Fibroblast of pulmonary artery (primary cell): Measurements from ENCODE around the gene HNF1B.

Source experiments
- DNase-seq: peaks from one replicate; pipeline ENCODE4 v3.0.0-alpha.2; 2010; ENCODE audit warnings: low read depth
- H3K4me3 ChIP-seq: replicated peaks from 2 replicates; pipeline ENCODE4 v1.5.1; 2011; ENCODE audit warnings: low read depth, mild to moderate bottlenecking, control low read depth, low read length, moderate library complexity
- TF ChIP-seq, protein P1 (sequence below): IDR thresholded peaks from 2 replicates; pipeline ENCODE4 v1.5.1; 2011; ENCODE audit warnings: mild to moderate bottlenecking, control low read depth, low read length, inconsistent platforms; ENCODE audit errors: missing control alignments

HNF1B gene

GRCh38 chr17:37750292-37750691 lies 5.4 kb upstream of the HNF1B start:
- DNase-seq = no peak
- H3K4me3 ChIP-seq = no peak overlapping the region
- TF ChIP-seq, protein P1, sequence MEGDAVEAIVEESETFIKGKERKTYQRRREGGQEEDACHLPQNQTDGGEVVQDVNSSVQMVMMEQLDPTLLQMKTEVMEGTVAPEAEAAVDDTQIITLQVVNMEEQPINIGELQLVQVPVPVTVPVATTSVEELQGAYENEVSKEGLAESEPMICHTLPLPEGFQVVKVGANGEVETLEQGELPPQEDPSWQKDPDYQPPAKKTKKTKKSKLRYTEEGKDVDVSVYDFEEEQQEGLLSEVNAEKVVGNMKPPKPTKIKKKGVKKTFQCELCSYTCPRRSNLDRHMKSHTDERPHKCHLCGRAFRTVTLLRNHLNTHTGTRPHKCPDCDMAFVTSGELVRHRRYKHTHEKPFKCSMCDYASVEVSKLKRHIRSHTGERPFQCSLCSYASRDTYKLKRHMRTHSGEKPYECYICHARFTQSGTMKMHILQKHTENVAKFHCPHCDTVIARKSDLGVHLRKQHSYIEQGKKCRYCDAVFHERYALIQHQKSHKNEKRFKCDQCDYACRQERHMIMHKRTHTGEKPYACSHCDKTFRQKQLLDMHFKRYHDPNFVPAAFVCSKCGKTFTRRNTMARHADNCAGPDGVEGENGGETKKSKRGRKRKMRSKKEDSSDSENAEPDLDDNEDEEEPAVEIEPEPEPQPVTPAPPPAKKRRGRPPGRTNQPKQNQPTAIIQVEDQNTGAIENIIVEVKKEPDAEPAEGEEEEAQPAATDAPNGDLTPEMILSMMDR = no peak

DNA sequence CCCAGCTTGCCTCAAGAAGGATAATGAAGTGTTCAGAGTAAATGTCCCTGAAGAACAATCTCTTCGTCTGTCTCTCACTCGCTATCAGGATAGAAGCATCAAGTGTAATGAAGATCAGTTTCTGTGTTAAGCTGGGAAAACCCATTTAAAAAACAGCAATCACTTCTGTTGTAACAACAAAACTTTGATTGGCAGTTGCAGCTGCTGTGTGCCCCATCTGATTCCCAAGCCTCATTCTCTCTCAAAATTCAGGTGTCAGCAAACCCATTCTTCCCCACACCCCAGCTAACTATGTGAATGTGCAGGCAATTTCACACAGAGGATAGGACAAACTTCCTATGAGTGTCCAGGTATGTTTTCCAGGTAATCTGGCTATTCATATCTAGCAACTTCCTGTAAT lies 2.4 kb upstream of the HNF1B start:
- TF ChIP-seq, protein P1 = no peak
- no peak for DNase-seq
- no peak overlapping the region for H3K4me3 ChIP-seq

- TF ChIP-seq, protein P1 = no peak
- no peak for DNase-seq
- H3K4me3 ChIP-seq = no peak overlapping the region
Observed at GRCh38 chr17:37746617-37747016, 1.8 kb upstream of the HNF1B start.

DNA sequence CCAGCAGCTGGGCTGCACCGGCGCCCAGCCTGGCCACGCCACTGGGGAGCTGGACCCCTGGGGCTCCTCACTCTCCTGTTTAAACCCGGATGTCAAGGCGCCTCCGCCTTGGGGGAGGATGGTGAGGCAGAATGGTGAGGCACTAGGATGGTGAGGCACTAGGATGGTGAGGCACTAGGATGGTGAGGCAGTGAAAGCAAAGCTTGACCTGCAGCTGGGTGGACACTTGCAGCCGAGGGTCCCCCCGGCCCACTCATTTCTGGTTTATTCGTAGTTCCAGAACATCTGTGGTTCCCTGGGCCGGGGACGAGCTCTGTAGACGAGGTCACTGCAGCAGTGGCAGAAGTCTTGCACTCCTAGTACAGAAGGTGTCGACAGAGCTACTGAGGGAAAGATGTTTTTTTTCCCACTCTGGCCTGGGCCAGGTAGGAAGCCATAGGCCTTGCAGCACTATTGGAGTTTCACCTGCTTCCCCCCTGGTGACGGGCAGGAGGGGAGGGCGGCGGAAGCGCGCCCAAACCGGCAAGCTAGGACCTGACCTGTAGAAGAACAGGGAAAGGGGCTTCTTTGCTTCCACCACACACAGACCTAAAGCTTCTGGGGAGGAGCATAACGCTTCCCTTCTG lies 1.1 kb upstream of the HNF1B start:
- H3K4me3 ChIP-seq = no peak overlapping the region
- TF ChIP-seq, protein P1 = no peak
- no peak for DNase-seq

DNA sequence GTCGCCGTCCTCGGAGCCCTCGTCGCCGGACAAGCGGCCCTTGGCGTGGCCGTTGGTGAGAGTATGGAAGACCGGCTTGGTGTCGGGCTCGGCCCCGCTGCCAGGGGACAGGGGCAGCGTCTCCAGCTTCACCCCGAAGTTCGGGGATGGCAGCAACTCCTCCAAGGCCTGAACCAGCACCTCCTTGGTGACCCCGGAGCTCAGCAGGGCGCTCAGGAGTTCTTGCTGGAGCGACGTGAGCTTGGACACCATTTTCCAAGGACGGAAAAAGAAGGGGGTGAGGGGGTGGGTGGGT lies 279 bp downstream of the HNF1B start:
- no peak for DNase-seq
- TF ChIP-seq, protein P1 = no peak
- H3K4me3 ChIP-seq = no peak overlapping the region

GRCh38 chr17:37743875-37744632 lies 805 bp downstream of the HNF1B start:
- DNase-seq = no peak
- H3K4me3 ChIP-seq = no peak overlapping the region
- TF ChIP-seq, protein P1 = no peak

- DNase-seq = no peak
- H3K4me3 ChIP-seq = no peak overlapping the region
- TF ChIP-seq, protein P1 = no peak
Observed at GRCh38 chr17:37743612-37743874, 1.3 kb downstream of the HNF1B start.
